GM23248 (cell line): Measurements from ENCODE around the gene EML1. TPM values are rescaled to one million over a fixed set of nuclear protein-coding genes. Genes with fewer than 3 reads are reported as not detected.

Experiments
- DNase-seq: peaks from one replicate; pipeline ENCODE4 v3.0.0-alpha.2; 2015
- H2AFZ ChIP-seq: fragments of 200-600 bp; sonication (generic); 2 replicates; pipeline ENCODE4 v1.6.1; 2016; ENCODE audit warnings: antibody characterized with exemption
- H3F3A ChIP-seq: fragments of 200-600 bp; sonication (generic); 2 replicates; pipeline ENCODE4 v1.6.1; 2016; ENCODE audit warnings: mild to moderate bottlenecking, antibody characterized with exemption, mixed run types; ENCODE audit not compliant: insufficient read depth
- H3K27ac ChIP-seq: fragments of 200-600 bp; sonication (generic); 2 replicates; pipeline ENCODE4 v1.5.1; 2016; ENCODE audit warnings: mild to moderate bottlenecking
- H3K27me3 ChIP-seq: fragments of 200-600 bp; sonication (generic); replicated peaks from 2 replicates; pipeline ENCODE4 v1.6.1; 2016; ENCODE audit warnings: mild to moderate bottlenecking; ENCODE audit not compliant: insufficient read depth
- H3K36me3 ChIP-seq: fragments of 200-600 bp; sonication (generic); 2 replicates; pipeline ENCODE4 v1.6.1; 2016; ENCODE audit warnings: low read depth, mild to moderate bottlenecking
- H3K4me1 ChIP-seq: fragments of 200-600 bp; sonication (generic); 2 replicates; pipeline ENCODE4 v1.6.1; 2016; ENCODE audit warnings: mild to moderate bottlenecking; ENCODE audit not compliant: insufficient read depth
- H3K4me2 ChIP-seq: fragments of 200-600 bp; sonication (generic); one replicate; pipeline ENCODE4 v1.6.1; 2016; ENCODE audit warnings: mild to moderate bottlenecking; ENCODE audit not compliant: unreplicated experiment
- H3K4me3 ChIP-seq: fragments of 200-600 bp; sonication (generic); 2 replicates; pipeline ENCODE4 v1.5.1; 2016; ENCODE audit warnings: mild to moderate bottlenecking
- H3K79me2 ChIP-seq: fragments of 200-600 bp; sonication (generic); 2 replicates; pipeline ENCODE4 v1.6.1; 2016; ENCODE audit warnings: mild to moderate bottlenecking; ENCODE audit not compliant: insufficient read depth
- H3K9ac ChIP-seq: fragments of 200-600 bp; sonication (generic); 2 replicates; pipeline ENCODE4 v1.6.1; 2016; ENCODE audit warnings: mild to moderate bottlenecking
- H3K9me2 ChIP-seq: fragments of 200-600 bp; sonication (generic); 2 replicates; pipeline ENCODE4 v1.6.1; 2016; ENCODE audit warnings: mixed run types, mild to moderate bottlenecking, moderate library complexity; ENCODE audit not compliant: insufficient read depth
- H3K9me3 ChIP-seq: fragments of 200-600 bp; sonication (generic); one replicate; pipeline ENCODE4 v1.6.1; 2017; ENCODE audit warnings: low read depth
- H4K20me1 ChIP-seq: fragments of 200-600 bp; sonication (generic); 2 replicates; pipeline ENCODE4 v1.6.0; 2016; ENCODE audit not compliant: insufficient read depth
- EZH2 ChIP-seq: fragments of 200-600 bp; sonication (generic); IDR thresholded peaks from 2 replicates; pipeline ENCODE4 v1.6.1; 2018; ENCODE audit warnings: antibody characterized with exemption, mild to moderate bottlenecking; ENCODE audit not compliant: insufficient read depth, poor library complexity, severe bottlenecking
- EZH2phosphoT487 ChIP-seq: fragments of 200-600 bp; sonication (generic); IDR thresholded peaks from 2 replicates; pipeline ENCODE4 v1.6.1; 2018; ENCODE audit warnings: antibody characterized with exemption, moderate library complexity, mild to moderate bottlenecking, low read depth; ENCODE audit not compliant: insufficient read depth
- WGBS, 2 experiments: methylation state at CpG; one replicate each; pipeline ENCODE4 v1.1.6; 2015 to 2017; ENCODE audit warnings: low lambda C conversion rate in 2 of 2, low coverage in 1 of 2; ENCODE audit errors: missing lambda C conversion rate in 2 of 2; 5-methylcytosine and 5-hydroxymethylcytosine counted together
- in situ Hi-C: fragments of 300-500 bp; cut with MboI; formaldehyde crosslinking; loops from 2 replicates; pipeline ENCODE4 v1.15.0; 2020
- polyA plus RNA-seq: library from polyadenylated mRNA; unstranded; fragments of >200 nt; fragmentation: Nextera tagmentation; extraction: Ambion mirVana; gene quantifications from 2 replicates; pipeline ENCODE4 v1.2.1, GENCODE V29; 2016
- total RNA-seq: library from RNA; depleted of rRNA; stranded (reverse); fragments of >200 nt; shearing (Covaris generic); gene quantifications from 2 replicates; pipeline ENCODE4 v1.2.3, GENCODE V29; 2014

Gene EML1
- total and polyA plus RNA-seq, 2 experiments from 2014 or later, result 14.8 to 17.9 TPM

DNA sequence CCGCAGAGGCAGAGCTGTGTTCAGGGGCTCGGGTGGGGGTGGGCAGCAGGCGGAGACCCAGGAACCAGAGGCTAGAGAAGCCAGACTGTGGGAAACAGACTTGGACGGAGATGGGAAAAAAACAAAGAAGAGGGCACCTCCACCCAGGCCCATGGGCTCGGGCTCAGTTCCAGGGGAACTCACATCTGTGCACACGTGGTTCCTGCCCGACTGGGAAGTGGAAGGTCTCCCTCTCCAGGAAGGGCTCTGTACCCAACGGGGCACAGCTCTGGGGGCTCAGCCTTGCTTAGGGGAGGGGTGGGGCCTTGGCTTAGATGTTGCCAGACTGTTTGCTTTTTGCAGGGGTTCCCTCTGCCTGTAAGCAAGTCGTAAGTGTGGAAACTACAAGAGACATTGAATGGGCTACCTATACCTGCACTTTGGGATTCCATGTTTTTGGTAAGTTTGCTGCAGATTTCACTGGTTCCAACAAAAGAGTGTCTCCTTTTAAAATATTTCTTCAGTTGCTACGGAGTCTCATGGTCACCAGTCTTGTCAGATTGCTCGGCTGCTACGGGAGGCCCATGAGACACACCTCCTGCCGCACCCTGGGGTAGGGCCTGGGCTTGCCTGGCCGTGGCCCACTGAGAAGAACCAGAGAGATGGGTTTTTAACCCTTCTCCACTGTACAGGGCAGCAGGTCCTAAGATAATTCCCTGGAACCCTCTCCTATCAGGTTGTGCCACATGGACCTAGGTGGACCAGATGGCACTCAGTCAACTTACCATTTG, 144.4 kb downstream of the EML1 start:
- TF ChIP-seq EZH2, result no peak
- no peak for TF ChIP-seq EZH2phosphoT487

DNA sequence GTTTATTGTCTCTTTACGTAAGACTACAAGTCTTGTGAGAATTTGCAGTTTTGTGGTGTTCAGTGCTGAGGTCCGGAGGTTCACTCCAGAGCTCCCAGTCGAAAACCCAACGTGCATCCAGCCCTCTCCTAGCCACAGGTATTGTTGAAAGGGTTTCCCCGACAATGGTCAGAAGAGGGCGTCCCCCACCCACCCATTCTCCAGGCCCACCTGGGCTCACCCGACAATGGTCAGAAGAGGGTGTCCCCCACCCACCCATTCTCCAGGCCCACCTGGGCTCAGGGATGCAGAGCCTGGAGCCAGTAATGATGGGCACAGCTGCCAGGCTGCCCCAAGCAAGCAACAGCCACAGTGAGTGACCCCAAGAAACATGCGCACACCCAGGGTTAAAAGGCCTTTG, 145.2 kb downstream of the EML1 start:
- H2AFZ ChIP-seq, result no peak overlapping the region
- H3K4me3 ChIP-seq, result no peak overlapping the region
- H3K4me1 ChIP-seq, result no peaks in the 10 kb centered on the region
- WGBS, 2 experiments, result 88 to 92% methylated on average over 5 to 8 of the region's 8 CpGs
- H3F3A ChIP-seq, result no peaks in the 10 kb centered on the region
- in situ Hi-C loops, result no loop called here
- no peak for DNase-seq
- no peaks in the 10 kb centered on the region for H3K9me2 ChIP-seq
- TF ChIP-seq EZH2 (no peak), EZH2phosphoT487 (no peak)
- H3K36me3 ChIP-seq, result no peaks in the 10 kb centered on the region
- no peaks in the 10 kb centered on the region for H4K20me1 ChIP-seq
- H3K27ac ChIP-seq, result no peak overlapping the region
- H3K79me2 ChIP-seq, result no peaks in the 10 kb centered on the region
- H3K27me3 ChIP-seq, result no peaks in the 10 kb centered on the region
- no peak overlapping the region for H3K4me2 ChIP-seq
- no peak overlapping the region for H3K9ac ChIP-seq
- H3K9me3 ChIP-seq, result no peaks in the 10 kb centered on the region

More for the DNA sequence above, 144.4 kb downstream of the EML1 start:
- in situ Hi-C loops, result no loop called here
- no peak for DNase-seq
- 82 to 92% methylated on average over 14 of the region's 14 CpGs for WGBS, 2 experiments
- no peaks in the 10 kb centered on the region for H3K9me3 ChIP-seq
- H3K36me3 ChIP-seq, result no peaks in the 10 kb centered on the region
- no peak overlapping the region for H3K4me2 ChIP-seq
- no peaks in the 10 kb centered on the region for H3K4me1 ChIP-seq
- no peak overlapping the region for H2AFZ ChIP-seq
- no peak overlapping the region for H3K4me3 ChIP-seq
- no peak overlapping the region for H3K27ac ChIP-seq
- no peaks in the 10 kb centered on the region for H3K27me3 ChIP-seq
- H3K79me2 ChIP-seq, result no peaks in the 10 kb centered on the region
- H3F3A ChIP-seq, result no peaks in the 10 kb centered on the region
- H4K20me1 ChIP-seq, result no peaks in the 10 kb centered on the region
- no peak overlapping the region for H3K9ac ChIP-seq
- H3K9me2 ChIP-seq, result no peaks in the 10 kb centered on the region

DNA sequence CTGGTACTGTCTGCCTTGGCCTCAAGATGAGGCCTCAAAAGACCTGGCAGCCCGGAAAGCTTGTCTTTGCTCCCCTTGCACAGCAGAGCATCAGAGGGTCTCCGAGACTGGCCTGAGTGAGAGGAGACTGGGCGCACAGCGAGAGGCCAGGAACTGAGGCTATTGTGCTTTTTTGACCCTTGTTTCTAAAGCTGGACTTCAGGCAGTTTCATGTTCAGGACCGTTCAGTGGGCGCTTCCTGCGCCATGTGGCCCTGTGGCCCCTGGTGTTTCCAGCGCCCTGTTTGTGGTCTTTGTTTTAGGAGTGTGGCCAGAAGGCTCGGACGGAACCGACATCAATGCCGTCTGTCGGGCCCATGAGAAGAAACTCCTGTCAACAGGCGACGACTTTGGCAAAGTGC, 145.7 kb downstream of the EML1 start:
- Histone ChIP-seq H2AFZ (no peak overlapping the region), H3K4me3 (no peak overlapping the region), H3K27ac (no peak overlapping the region), H3K4me1 (no peaks in the 10 kb centered on the region), H3K9me2 (no peaks in the 10 kb centered on the region), H3K4me2 (no peak overlapping the region), H3F3A (no peaks in the 10 kb centered on the region), H3K79me2 (no peaks in the 10 kb centered on the region), H4K20me1 (no peaks in the 10 kb centered on the region), H3K9me3 (no peaks in the 10 kb centered on the region), H3K9ac (no peak overlapping the region), H3K36me3 (no peaks in the 10 kb centered on the region), H3K27me3 (no peaks in the 10 kb centered on the region)
- 97 to 98% methylated on average over 15 of the region's 15 CpGs for WGBS, 2 experiments
- in situ Hi-C loops, result no loop called here
- no peak for TF ChIP-seq EZH2
- TF ChIP-seq EZH2phosphoT487, result no peak
- no peak for DNase-seq

DNA sequence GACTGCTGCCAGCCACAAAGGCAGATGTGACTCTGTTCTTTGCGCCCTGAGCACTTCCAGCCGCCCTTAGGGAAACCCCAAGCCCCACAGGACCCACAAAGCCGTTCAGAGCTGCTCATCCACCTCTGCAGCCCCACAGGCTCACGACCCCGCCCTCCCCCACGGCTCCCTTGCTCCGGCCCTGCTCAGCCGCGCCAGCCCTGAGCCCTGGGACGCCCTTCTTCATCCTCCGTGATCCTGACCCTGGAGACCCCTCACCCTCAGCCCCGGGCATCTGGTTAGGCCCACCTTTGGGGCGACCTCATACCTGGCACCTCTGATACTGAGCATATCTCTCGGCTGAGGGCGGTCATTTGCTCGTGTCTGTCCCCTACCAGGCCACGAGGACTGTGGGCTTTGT, 146.2 kb downstream of the EML1 start:
- no peak for DNase-seq
- no peaks in the 10 kb centered on the region for H3K79me2 ChIP-seq
- in situ Hi-C loops, result no loop called here
- no peaks in the 10 kb centered on the region for H3K4me1 ChIP-seq
- H3K9me2 ChIP-seq, result no peaks in the 10 kb centered on the region
- no peaks in the 10 kb centered on the region for H3K9me3 ChIP-seq
- no peak overlapping the region for H3K9ac ChIP-seq
- no peaks in the 10 kb centered on the region for H3K36me3 ChIP-seq
- H3K27ac ChIP-seq, result no peak overlapping the region
- H3K4me3 ChIP-seq, result no peak overlapping the region
- WGBS, 2 experiments, result 94% methylated on average over 10 to 17 of the region's 17 CpGs
- TF ChIP-seq EZH2phosphoT487 (no peak), EZH2 (no peak)
- H4K20me1 ChIP-seq, result no peaks in the 10 kb centered on the region
- no peak overlapping the region for H3K4me2 ChIP-seq
- no peaks in the 10 kb centered on the region for H3F3A ChIP-seq
- H3K27me3 ChIP-seq, result no peaks in the 10 kb centered on the region
- H2AFZ ChIP-seq, result no peak overlapping the region

DNA sequence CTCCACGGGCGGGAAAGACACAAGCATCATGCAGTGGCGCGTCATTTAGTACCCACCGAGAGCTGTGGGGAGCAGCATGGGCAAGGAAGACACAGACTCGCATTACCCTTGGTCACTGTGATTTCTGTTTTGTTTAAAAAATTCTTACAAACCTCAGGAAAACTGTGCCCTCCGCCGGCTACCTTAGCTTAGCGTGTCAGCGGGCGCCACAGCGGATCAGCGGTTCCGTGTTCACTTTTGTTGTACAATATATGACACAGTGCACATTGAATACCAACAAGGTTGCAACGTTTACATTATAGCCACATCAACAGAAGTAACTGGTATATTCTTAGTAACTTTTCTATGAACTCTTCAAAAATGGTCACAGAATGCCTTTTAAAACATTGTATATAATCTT, 146.9 kb downstream of the EML1 start:
- Histone ChIP-seq H3K9me3 (no peaks in the 10 kb centered on the region), H3K9me2 (no peaks in the 10 kb centered on the region), H3K4me2 (no peak overlapping the region), H3K27me3 (no peaks in the 10 kb centered on the region), H3K4me3 (no peak overlapping the region), H3F3A (no peaks in the 10 kb centered on the region), H2AFZ (no peak overlapping the region), H3K36me3 (no peaks in the 10 kb centered on the region), H3K4me1 (no peaks in the 10 kb centered on the region), H3K79me2 (no peaks in the 10 kb centered on the region), H4K20me1 (no peaks in the 10 kb centered on the region), H3K27ac (no peak overlapping the region), H3K9ac (no peak overlapping the region)
- 96% methylated on average over 15 of the region's 15 CpGs for WGBS, 2 experiments
- DNase-seq, result no peak
- in situ Hi-C loops, result no loop called here
- TF ChIP-seq EZH2phosphoT487, result no peak
- no peak for TF ChIP-seq EZH2
